A673 (cell line): ENCODE measurements around the gene SOST.

Source experiments
- CTCF ChIP-seq: fragments of 300-800, 200-600 bp; sonication (generic); conservative IDR thresholded peaks from 2 replicates; pipeline ENCODE4 v1.5.1; 2017; ENCODE audit warnings: low read depth, mild to moderate bottlenecking, antibody characterized with exemption, low read length, moderate library complexity, mixed read lengths
- EZH2 ChIP-seq: fragments of 200-600 bp; sonication (generic); IDR thresholded peaks from 2 replicates; pipeline ENCODE4 v1.6.1; 2017; ENCODE audit warnings: borderline replicate concordance, low read depth, mild to moderate bottlenecking, mixed read lengths, antibody characterized with exemption, low read length; ENCODE audit not compliant: poor library complexity, severe bottlenecking

GRCh38 chr17:43719578-43719977 lies 39.0 kb downstream of the SOST start:
- TF ChIP-seq EZH2: no peak
- no peak for TF ChIP-seq CTCF
